ENCODE data around the gene TRABD2B. TPM values are rescaled to one million over a fixed set of nuclear protein-coding genes. Genes with fewer than 3 reads are reported as not detected.

The TRABD2B gene
- total and polyA plus RNA-seq, 2 donors from 2014 or later: 19.8 to 62.0 TPM

DNA sequence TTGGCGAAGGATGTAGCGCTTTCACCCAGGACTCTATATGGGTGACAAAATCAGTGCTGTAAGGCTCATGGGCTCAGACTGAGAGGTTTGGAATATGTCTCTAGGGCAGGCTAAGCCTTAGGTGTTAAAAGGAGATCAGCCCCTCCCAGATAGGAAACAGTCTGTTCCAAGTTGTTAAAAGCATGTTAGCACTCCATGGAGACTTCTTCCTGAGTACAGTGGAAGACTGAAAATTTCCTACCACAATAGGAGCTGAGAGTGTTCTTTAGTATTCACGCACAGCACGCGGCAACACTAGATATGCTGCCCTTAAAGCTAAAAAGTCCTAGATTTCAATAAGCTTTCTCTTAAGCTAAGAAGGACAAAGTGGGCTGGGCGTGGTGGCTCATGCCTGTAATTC is 122.1 kb downstream of the TRABD2B start:
- peak in 1 of 5 donors; percentile 35 for DNase-seq
- FAIRE-seq: no peak
- Histone ChIP-seq H3K4me1 (ENCODE audit: control insufficient read depth in 2 of 3, insufficient read depth in 2 of 3, low read depth in 1 of 3, low read length in 3 of 3) (peaks cover 11 to 48% (median 44%) of the 10 kb centered on the region in 3 donors), H3K27me3 (ENCODE audit: control insufficient read depth, insufficient read depth, low read length) (no peaks in the 10 kb centered on the region), H3K4me3 (ENCODE audit: low read length in 3 of 3) (no peak overlapping the region), H3K9ac (ENCODE audit: low read length in 3 of 3) (no peak overlapping the region), H3K36me3 (ENCODE audit: control insufficient read depth in 2 of 3, insufficient read depth in 3 of 3, low read length in 3 of 3) (no peaks in the 10 kb centered on the region), H3K27ac (ENCODE audit: low read depth in 2 of 2, low read length in 2 of 2) (no peak overlapping the region), H3K9me3 (ENCODE audit: control insufficient read depth in 2 of 3, insufficient read depth in 1 of 3, low read length in 3 of 3) (no peaks in the 10 kb centered on the region)
- intact Hi-C loops (cut with DNase I): no loop called here
- TF ChIP-seq, protein P1, sequence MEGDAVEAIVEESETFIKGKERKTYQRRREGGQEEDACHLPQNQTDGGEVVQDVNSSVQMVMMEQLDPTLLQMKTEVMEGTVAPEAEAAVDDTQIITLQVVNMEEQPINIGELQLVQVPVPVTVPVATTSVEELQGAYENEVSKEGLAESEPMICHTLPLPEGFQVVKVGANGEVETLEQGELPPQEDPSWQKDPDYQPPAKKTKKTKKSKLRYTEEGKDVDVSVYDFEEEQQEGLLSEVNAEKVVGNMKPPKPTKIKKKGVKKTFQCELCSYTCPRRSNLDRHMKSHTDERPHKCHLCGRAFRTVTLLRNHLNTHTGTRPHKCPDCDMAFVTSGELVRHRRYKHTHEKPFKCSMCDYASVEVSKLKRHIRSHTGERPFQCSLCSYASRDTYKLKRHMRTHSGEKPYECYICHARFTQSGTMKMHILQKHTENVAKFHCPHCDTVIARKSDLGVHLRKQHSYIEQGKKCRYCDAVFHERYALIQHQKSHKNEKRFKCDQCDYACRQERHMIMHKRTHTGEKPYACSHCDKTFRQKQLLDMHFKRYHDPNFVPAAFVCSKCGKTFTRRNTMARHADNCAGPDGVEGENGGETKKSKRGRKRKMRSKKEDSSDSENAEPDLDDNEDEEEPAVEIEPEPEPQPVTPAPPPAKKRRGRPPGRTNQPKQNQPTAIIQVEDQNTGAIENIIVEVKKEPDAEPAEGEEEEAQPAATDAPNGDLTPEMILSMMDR (IDR thresholded peaks at IDR 0.05; ENCODE audit: borderline replicate concordance, extremely low read depth, insufficient read depth): no peak

- peak in 1 of 5 donors; percentile 33 for DNase-seq
- Histone ChIP-seq H3K27ac (ENCODE audit: low read depth in 2 of 2, low read length in 2 of 2) (peak overlapping the region in 1 of 2 donors; percentile 30), H3K4me1 (ENCODE audit: control insufficient read depth in 2 of 3, insufficient read depth in 2 of 3, low read depth in 1 of 3, low read length in 3 of 3) (peaks cover 11 to 48% (median 44%) of the 10 kb centered on the region in 3 donors), H3K9me3 (ENCODE audit: control insufficient read depth in 2 of 3, insufficient read depth in 1 of 3, low read length in 3 of 3) (no peaks in the 10 kb centered on the region), H3K4me3 (ENCODE audit: low read length in 3 of 3) (no peak overlapping the region), H3K27me3 (ENCODE audit: control insufficient read depth, insufficient read depth, low read length) (no peaks in the 10 kb centered on the region), H3K9ac (ENCODE audit: low read length in 3 of 3) (no peak overlapping the region), H3K36me3 (ENCODE audit: control insufficient read depth in 2 of 3, insufficient read depth in 3 of 3, low read length in 3 of 3) (no peaks in the 10 kb centered on the region)
- FAIRE-seq: no peak
- TF ChIP-seq, protein P1 (IDR thresholded peaks at IDR 0.05; ENCODE audit: borderline replicate concordance, extremely low read depth, insufficient read depth): no peak
- intact Hi-C loops (cut with DNase I): no loop called here
These were observed 123.8 kb downstream of the TRABD2B start for GRCh38 chr1:47873337-47873736.

- FAIRE-seq (no peak), DNase-seq (no peak)
- intact Hi-C loops (cut with DNase I): no loop called here
- TF ChIP-seq, protein P1 (IDR thresholded peaks at IDR 0.05; ENCODE audit: borderline replicate concordance, extremely low read depth, insufficient read depth): no peak
- Histone ChIP-seq H3K9me3 (ENCODE audit: control insufficient read depth in 2 of 3, insufficient read depth in 1 of 3, low read length in 3 of 3) (no peaks in the 10 kb centered on the region), H3K9ac (ENCODE audit: low read length in 3 of 3) (no peak overlapping the region), H3K36me3 (ENCODE audit: control insufficient read depth in 2 of 3, insufficient read depth in 3 of 3, low read length in 3 of 3) (no peaks in the 10 kb centered on the region), H3K27ac (ENCODE audit: low read depth in 2 of 2, low read length in 2 of 2) (peak overlapping the region; percentile 55 to 66), H3K4me3 (ENCODE audit: low read length in 3 of 3) (no peak overlapping the region), H3K27me3 (ENCODE audit: control insufficient read depth, insufficient read depth, low read length) (no peaks in the 10 kb centered on the region), H3K4me1 (ENCODE audit: control insufficient read depth in 2 of 3, insufficient read depth in 2 of 3, low read depth in 1 of 3, low read length in 3 of 3) (peaks cover 11 to 48% (median 44%) of the 10 kb centered on the region in 3 donors)
These were observed 124.3 kb downstream of the TRABD2B start for GRCh38 chr1:47872886-47873285.

Measured in kidney (tissue), 14 donors.